BLaER1 (cell line): Measurements from ENCODE around the gene KAZN.

Experiments
- H3K27ac ChIP-seq: shearing (Covaris generic); formaldehyde crosslinking; 2 replicates; pipeline ENCODE4 v1.8.1; 2022
- H3K27me3 ChIP-seq: shearing (Covaris generic); formaldehyde crosslinking; 2 replicates; pipeline ENCODE4 v1.8.1; 2022
- H3K36me3 ChIP-seq: shearing (Covaris generic); formaldehyde crosslinking; 2 replicates; pipeline ENCODE4 v1.8.1; 2022
- H3K4me1 ChIP-seq: shearing (Covaris generic); formaldehyde crosslinking; 2 replicates; pipeline ENCODE4 v1.8.1; 2022
- H3K4me2 ChIP-seq: shearing (Covaris generic); formaldehyde crosslinking; 2 replicates; pipeline ENCODE4 v1.8.1; 2022
- H3K4me3 ChIP-seq: shearing (Covaris generic); formaldehyde crosslinking; 2 replicates; pipeline ENCODE4 v1.8.1; 2022
- H3K9ac ChIP-seq: shearing (Covaris generic); formaldehyde crosslinking; 2 replicates; pipeline ENCODE4 v1.8.1; 2022
- H3K9me3 ChIP-seq: shearing (Covaris generic); formaldehyde crosslinking; 2 replicates; pipeline ENCODE4 v1.8.1; 2022
- H4K20me1 ChIP-seq: shearing (Covaris generic); formaldehyde crosslinking; 2 replicates; pipeline ENCODE4 v1.8.1; 2022
- Cebpa-rat ChIP-seq: shearing (Covaris generic); IDR thresholded peaks from 2 replicates; pipeline ENCODE4 v1.8.1; 2022

Gene KAZN

GRCh38 chr1:14897997-14898645, 299.6 kb downstream of the KAZN start:
- no peak overlapping the region for H3K9ac ChIP-seq
- H4K20me1 ChIP-seq = no peaks in the 10 kb centered on the region
- no peak overlapping the region for H3K4me2 ChIP-seq
- no peak for TF ChIP-seq Cebpa-rat
- H3K4me1 ChIP-seq = peaks cover 10% of the 10 kb centered on the region
- H3K4me3 ChIP-seq = no peak overlapping the region
- no peaks in the 10 kb centered on the region for H3K36me3 ChIP-seq
- no peak overlapping the region for H3K27ac ChIP-seq
- no peaks in the 10 kb centered on the region for H3K27me3 ChIP-seq
- no peaks in the 10 kb centered on the region for H3K9me3 ChIP-seq

DNA sequence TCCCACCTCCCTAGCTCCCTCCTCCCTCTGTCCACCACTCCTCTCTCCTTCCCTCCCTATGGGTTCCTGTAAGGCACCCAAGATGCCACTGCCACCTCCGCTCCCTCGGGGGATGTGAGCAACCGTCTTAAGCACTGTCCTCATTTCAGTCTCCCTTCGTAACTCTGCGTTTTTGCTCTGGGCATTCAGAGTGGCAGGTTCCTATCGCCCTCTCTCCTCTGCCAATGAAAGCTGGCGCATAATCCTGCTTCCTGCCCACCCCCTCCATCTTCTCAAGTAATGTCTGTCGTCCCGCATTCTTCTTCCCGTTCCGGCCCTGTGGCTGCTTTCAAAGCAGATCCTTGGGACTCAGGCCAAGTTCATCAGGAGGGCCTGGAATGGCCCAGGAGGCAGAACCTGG, 301.2 kb downstream of the KAZN start:
- Histone ChIP-seq H3K9ac (no peak overlapping the region), H4K20me1 (no peaks in the 10 kb centered on the region), H3K4me1 (no peaks in the 10 kb centered on the region), H3K27me3 (no peaks in the 10 kb centered on the region), H3K4me2 (no peak overlapping the region), H3K27ac (no peak overlapping the region), H3K36me3 (no peaks in the 10 kb centered on the region), H3K9me3 (no peaks in the 10 kb centered on the region), H3K4me3 (no peak overlapping the region)
- no peak for TF ChIP-seq Cebpa-rat

DNA sequence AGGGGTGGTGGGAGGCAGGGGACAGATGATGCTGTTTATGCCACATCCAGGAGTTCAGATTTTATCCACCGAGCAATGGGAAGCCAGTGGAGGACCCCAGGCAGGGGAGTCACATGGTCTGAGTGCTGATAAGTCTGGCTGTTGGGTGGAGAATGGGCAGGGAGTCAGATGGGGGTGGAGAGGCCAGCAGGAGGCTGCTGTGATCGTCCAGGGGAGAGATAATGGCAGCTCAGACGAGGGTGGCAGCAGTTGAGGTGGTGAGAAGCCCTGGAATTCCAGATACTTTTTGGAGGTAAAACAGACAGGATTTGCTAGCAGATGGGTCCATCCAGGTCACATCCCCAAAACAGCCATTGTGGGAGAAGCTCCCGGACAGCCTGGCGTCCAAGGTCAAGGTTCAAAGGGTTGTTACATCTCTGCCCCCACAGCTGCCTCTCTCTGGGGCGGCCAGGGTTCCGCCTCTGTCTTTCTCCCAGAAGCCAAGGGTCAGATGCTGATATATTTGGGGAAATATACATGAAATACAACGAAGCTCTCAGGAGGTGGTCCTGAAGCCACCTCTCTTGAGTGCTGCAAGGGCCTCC, 303.0 kb downstream of the KAZN start:
- H4K20me1 ChIP-seq = no peaks in the 10 kb centered on the region
- no peaks in the 10 kb centered on the region for H3K9me3 ChIP-seq
- H3K4me3 ChIP-seq = no peak overlapping the region
- H3K27me3 ChIP-seq = no peaks in the 10 kb centered on the region
- H3K27ac ChIP-seq = no peak overlapping the region
- TF ChIP-seq Cebpa-rat = no peak
- H3K9ac ChIP-seq = no peak overlapping the region
- no peaks in the 10 kb centered on the region for H3K36me3 ChIP-seq
- no peak overlapping the region for H3K4me2 ChIP-seq
- no peaks in the 10 kb centered on the region for H3K4me1 ChIP-seq

DNA sequence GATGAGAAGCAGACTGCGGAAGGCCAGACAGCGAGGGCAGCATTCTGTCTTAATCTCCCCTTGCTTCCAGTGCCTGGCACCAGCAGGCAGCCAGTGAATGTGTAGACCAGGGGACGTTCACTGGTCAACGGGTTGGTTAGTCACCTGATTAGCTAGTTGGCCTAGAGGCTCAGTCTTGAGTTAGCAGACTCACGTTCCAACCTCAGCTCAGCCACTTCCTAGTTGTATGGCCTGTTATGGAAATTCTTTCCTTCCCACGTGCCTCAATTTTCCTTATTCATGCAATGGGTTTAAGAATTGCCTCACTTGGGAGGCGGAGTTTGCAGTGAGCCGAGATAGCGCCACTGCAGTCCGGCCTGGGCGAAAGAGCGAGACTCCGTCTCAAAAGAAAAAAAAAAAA, 305.4 kb downstream of the KAZN start:
- H3K9ac ChIP-seq = no peak overlapping the region
- TF ChIP-seq Cebpa-rat = no peak

GRCh38 chr1:14906665-14907064, 308.2 kb downstream of the KAZN start:
- H3K36me3 ChIP-seq = no peaks in the 10 kb centered on the region
- no peak for TF ChIP-seq Cebpa-rat

More for the DNA sequence above, 305.4 kb downstream of the KAZN start:
- H4K20me1 ChIP-seq = no peaks in the 10 kb centered on the region
- no peak overlapping the region for H3K27ac ChIP-seq
- no peaks in the 10 kb centered on the region for H3K9me3 ChIP-seq
- no peaks in the 10 kb centered on the region for H3K27me3 ChIP-seq
- no peak overlapping the region for H3K4me3 ChIP-seq
- H3K36me3 ChIP-seq = no peaks in the 10 kb centered on the region
- no peak overlapping the region for H3K4me2 ChIP-seq
- no peaks in the 10 kb centered on the region for H3K4me1 ChIP-seq

DNA sequence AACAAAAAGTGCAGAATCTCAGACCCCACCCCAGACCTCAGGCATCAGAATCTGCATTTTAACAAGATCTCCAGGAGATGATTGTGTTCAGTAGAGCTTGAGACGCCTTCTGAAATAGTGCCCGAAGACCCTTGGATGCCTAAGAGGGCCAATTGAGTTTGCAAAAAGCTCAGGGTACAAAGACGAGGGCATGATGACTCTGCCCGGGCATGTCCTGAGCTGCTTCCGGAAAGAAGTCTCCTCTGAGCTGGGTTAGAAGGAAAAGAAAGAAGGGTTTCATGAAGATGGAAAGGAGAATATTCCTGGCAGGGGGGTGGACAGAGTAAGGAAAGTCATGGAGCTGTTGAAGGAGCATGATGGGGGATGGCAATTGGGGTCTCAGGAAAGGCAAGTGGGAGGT, 308.9 kb downstream of the KAZN start:
- no peak for TF ChIP-seq Cebpa-rat
- Histone ChIP-seq H3K4me3 (no peak overlapping the region), H3K27me3 (no peaks in the 10 kb centered on the region), H3K27ac (no peak overlapping the region), H4K20me1 (no peaks in the 10 kb centered on the region), H3K9ac (no peak overlapping the region), H3K4me1 (no peaks in the 10 kb centered on the region), H3K36me3 (no peaks in the 10 kb centered on the region), H3K4me2 (no peak overlapping the region), H3K9me3 (no peaks in the 10 kb centered on the region)

More at GRCh38 chr1:14906665-14907064, 308.2 kb downstream of the KAZN start:
- Histone ChIP-seq H3K4me2 (no peak overlapping the region), H3K4me1 (no peaks in the 10 kb centered on the region), H3K9me3 (no peaks in the 10 kb centered on the region), H3K4me3 (no peak overlapping the region), H3K27me3 (no peaks in the 10 kb centered on the region), H3K27ac (no peak overlapping the region), H4K20me1 (no peaks in the 10 kb centered on the region), H3K9ac (no peak overlapping the region)

DNA sequence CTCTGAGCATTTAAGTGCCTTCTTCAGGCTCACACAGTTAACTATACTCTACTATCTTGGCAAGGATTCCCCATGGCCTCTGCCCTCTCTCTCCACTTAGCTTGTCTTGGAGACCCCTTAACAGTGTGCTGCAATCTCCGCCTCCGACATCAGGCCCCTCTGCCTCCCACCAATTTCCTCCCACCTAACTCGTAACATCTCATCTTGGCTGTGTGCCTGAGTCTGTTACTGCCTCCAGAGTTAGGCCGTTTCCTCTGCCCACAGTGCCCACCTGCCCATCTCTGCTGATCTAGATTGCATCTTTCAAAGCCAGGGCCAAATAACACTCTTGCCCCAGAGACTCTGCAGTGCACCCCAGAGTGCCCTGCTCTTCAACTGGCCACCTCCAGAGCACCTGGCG, 310.8 kb downstream of the KAZN start:
- Histone ChIP-seq H3K4me2 (no peak overlapping the region), H3K36me3 (no peaks in the 10 kb centered on the region), H3K27ac (no peak overlapping the region)

DNA sequence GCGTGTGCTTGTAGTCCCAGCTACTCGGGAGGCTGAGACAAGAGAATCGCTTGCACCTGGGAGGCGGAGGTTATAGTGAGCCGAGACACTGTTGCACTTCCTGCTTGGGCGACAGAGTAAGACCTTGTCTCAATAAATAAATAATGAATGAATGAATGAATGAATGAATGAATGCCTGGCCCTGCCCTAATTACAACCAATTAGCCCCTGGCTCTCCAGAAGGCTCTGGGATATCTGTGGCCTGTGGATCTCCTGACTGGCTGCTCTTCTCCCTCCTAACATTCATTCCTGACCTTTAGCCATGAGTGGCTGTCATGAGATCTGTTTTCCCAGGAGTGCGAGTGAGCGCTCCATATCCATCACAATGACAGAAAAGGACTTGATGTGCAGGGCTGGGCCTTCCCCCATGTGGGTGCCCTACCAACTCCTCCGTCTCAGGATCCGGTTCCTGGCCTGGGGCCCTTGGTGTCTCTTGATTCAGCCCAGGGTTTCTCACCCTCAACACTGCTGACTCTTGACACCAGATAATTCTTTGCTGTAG, 311.5 kb downstream of the KAZN start:
- H3K27me3 ChIP-seq = no peaks in the 10 kb centered on the region; the same call in 1 of the 2 replicates
- H3K9ac ChIP-seq = no peak overlapping the region
- H4K20me1 ChIP-seq = no peaks in the 10 kb centered on the region
- TF ChIP-seq Cebpa-rat = no peak
- H3K4me3 ChIP-seq = no peak overlapping the region
- no peaks in the 10 kb centered on the region for H3K36me3 ChIP-seq
- H3K27ac ChIP-seq = no peak overlapping the region
- no peak overlapping the region for H3K4me2 ChIP-seq
- no peaks in the 10 kb centered on the region for H3K9me3 ChIP-seq
- peaks cover 23% of the 10 kb centered on the region for H3K4me1 ChIP-seq

More for the DNA sequence above, 310.8 kb downstream of the KAZN start:
- no peak for TF ChIP-seq Cebpa-rat
- no peaks in the 10 kb centered on the region for H4K20me1 ChIP-seq
- no peaks in the 10 kb centered on the region for H3K9me3 ChIP-seq
- no peak overlapping the region for H3K9ac ChIP-seq
- H3K27me3 ChIP-seq = no peaks in the 10 kb centered on the region; the same call in 1 of the 2 replicates
- no peak overlapping the region for H3K4me3 ChIP-seq
- H3K4me1 ChIP-seq = peaks cover 15% of the 10 kb centered on the region

GRCh38 chr1:14910984-14911721, 312.7 kb downstream of the KAZN start:
- Histone ChIP-seq H3K9me3 (no peaks in the 10 kb centered on the region), H3K4me1 (peaks cover 31% of the 10 kb centered on the region), H3K27me3 (no peaks in the 10 kb centered on the region; the same call in 1 of the 2 replicates), H3K4me3 (no peak overlapping the region), H4K20me1 (no peaks in the 10 kb centered on the region), H3K9ac (no peak overlapping the region), H3K4me2 (no peak overlapping the region), H3K36me3 (no peaks in the 10 kb centered on the region), H3K27ac (no peak overlapping the region)
- TF ChIP-seq Cebpa-rat = no peak

GRCh38 chr1:14912839-14913481, 314.5 kb downstream of the KAZN start:
- Histone ChIP-seq H3K9ac (no peak overlapping the region), H3K4me2 (peak overlapping the region; percentile 75), H3K36me3 (no peaks in the 10 kb centered on the region), H3K27me3 (no peaks in the 10 kb centered on the region; the same call in 1 of the 2 replicates), H3K4me3 (no peak overlapping the region), H3K4me1 (peaks cover 43% of the 10 kb centered on the region), H4K20me1 (no peaks in the 10 kb centered on the region), H3K9me3 (no peaks in the 10 kb centered on the region), H3K27ac (peak overlapping the region; percentile 71)
- no peak for TF ChIP-seq Cebpa-rat
